Measurements from ENCODE around the gene PRMT6. TPM values are rescaled to one million over a fixed set of nuclear protein-coding genes. Genes with fewer than 3 reads are reported as not detected.

PRMT6 gene
- polyA plus RNA-seq, 6 donors from 2014 or later = 13.5 to 23.7 (median 17.7) TPM

DNA sequence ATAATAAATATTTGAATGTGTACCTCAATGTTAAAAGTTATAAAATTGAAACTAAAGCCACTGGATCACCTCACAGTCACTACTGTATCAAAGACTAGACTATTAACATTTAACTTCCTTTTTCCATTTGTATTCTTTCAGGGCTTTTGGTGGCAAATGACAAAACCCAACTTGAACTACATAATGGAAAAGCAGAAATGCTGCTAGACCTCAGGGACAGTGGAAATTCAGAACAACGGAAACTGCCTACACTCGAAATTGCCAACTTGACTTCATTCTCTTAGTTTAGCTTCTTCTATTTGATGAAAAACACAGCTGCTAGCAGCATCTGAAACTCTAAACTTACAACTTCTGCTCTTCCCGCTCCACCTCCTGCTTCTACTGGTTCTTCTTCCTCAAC lies 49.4 kb downstream of the PRMT6 start:
- DNase-seq (no peak), ATAC-seq (ENCODE audit: low read depth in 2 of 2) (no peak)
- peaks cover 0 to 5% (median 0%) of the 10 kb centered on the region in 3 donors for H3K4me1 Mint-ChIP-seq
- H3K9me3 Mint-ChIP-seq = no peaks in the 10 kb centered on the region
- H3K36me3 Mint-ChIP-seq = no peaks in the 10 kb centered on the region
- H3K4me3 Mint-ChIP-seq = no peak overlapping the region
- peaks cover 0 to 11% (median 9%) of the 10 kb centered on the region in 3 donors for H3K27me3 Mint-ChIP-seq
- H3K27ac Mint-ChIP-seq = no peak overlapping the region

Other genes starting within 250 kb of the PRMT6 start
- 1 to 10 TPM in 3 of 6 donors, under 1 TPM in 2, not detected in 1; 0.52 to 2.2 (median 1.1) TPM for gene NTNG1, start 84.4 kb downstream of the PRMT6 start, polyA plus RNA-seq (ENCODE audit: low read depth in 6 of 6)